HG02973 (cell line): Measurements from ENCODE around the gene STPG3.
A peak's percentile ranks its signal among the peaks of the same experiment; 100 is the strongest.

Experiments used
- ATAC-seq: cut with Tn5 transposase; IDR thresholded peaks from one replicate; pipeline ENCODE4 v1.9.1; 2021; ENCODE audit warnings: moderate library complexity; ENCODE audit not compliant: unreplicated experiment

STPG3 gene

GRCh38 chr9:137221506-137222111 is 29.5 kb upstream of the STPG3 start:
- ATAC-seq = no peak

GRCh38 chr9:137222190-137223077 is 28.7 kb upstream of the STPG3 start, which contains the start of gene RNF208:
Gene RNF208, minus strand, starts transcription at chr9:137222240. Its CDS starts 1,028 bp downstream, at chr9:137221212.
- no peak for ATAC-seq

- peak; percentile 71 for ATAC-seq
These were observed 27.8 kb upstream of the STPG3 start for GRCh38 chr9:137223078-137223970.

GRCh38 chr9:137224830-137225694 is 26.0 kb upstream of the STPG3 start, which contains the start of gene CYSRT1:
Gene CYSRT1, plus strand, starts transcription at chr9:137225174. Its CDS starts 448 bp downstream, at chr9:137225622.
- ATAC-seq = no peak

- ATAC-seq = no peak
These were observed 25.3 kb upstream of the STPG3 start for GRCh38 chr9:137225699-137226331.

- no peak for ATAC-seq
These were observed 24.6 kb upstream of the STPG3 start for GRCh38 chr9:137226338-137227053.

- ATAC-seq = no peak
These were observed 23.8 kb upstream of the STPG3 start, which contains the start of gene RNF224 for GRCh38 chr9:137227054-137227852. Gene RNF224, plus strand, starts transcription at chr9:137227502. Its CDS starts 834 bp downstream, at chr9:137228336.

- no peak for ATAC-seq
These were observed 23.1 kb upstream of the STPG3 start for GRCh38 chr9:137227853-137228505.

GRCh38 chr9:137228506-137228967 is 22.5 kb upstream of the STPG3 start:
- ATAC-seq = no peak

GRCh38 chr9:137228968-137229896 is 21.9 kb upstream of the STPG3 start:
- ATAC-seq = no peak

- no peak for ATAC-seq
These were observed 21.0 kb upstream of the STPG3 start for GRCh38 chr9:137229903-137230704.

- ATAC-seq = no peak
These were observed 20.2 kb upstream of the STPG3 start, which contains the start of gene SLC34A3 for GRCh38 chr9:137230705-137231371. Gene SLC34A3, plus strand, starts transcription at chr9:137230901. Its CDS starts 802 bp downstream, at chr9:137231703.

GRCh38 chr9:137231372-137232039 is 19.6 kb upstream of the STPG3 start:
- ATAC-seq = no peak

- no peak for ATAC-seq
These were observed 19.0 kb upstream of the STPG3 start for GRCh38 chr9:137232101-137232500.
